K562 (cell line): Measurements from ENCODE around the gene KLHL35. TPM values are rescaled to one million over a fixed set of nuclear protein-coding genes. Genes with fewer than 3 reads are reported as not detected.

Experiments used
- CBX3 ChIP-seq, 2 experiments: IDR thresholded peaks; 1 replicate in 1 of 2; 2 replicates in 1 of 2; pipeline ENCODE4 v1.6.1; 2012; ENCODE audit warnings: inconsistent platforms in 2 of 2, low read length in 2 of 2, borderline replicate concordance in 1 of 2, control low read depth in 1 of 2
- DMBX1 ChIP-seq: fragments of 250-450 bp; sonication (Bioruptor Pico); IDR thresholded peaks from 2 replicates; pipeline ENCODE4 v1.8.0; 2022; ENCODE audit warnings: inconsistent platforms, mild to moderate bottlenecking, moderate library complexity, borderline replicate concordance
- ELF1 ChIP-seq: fragments of 200-800 bp; sonication (Bioruptor generic); IDR thresholded peaks from 2 replicates; pipeline ENCODE4 v1.6.1; 2016; ENCODE audit warnings: missing genetic modification characterization, missing compliant biosample characterization
- GATAD2B ChIP-seq: fragments of 450-650 bp; IDR thresholded peaks from 2 replicates; pipeline ENCODE4 v1.6.1; 2017; ENCODE audit warnings: mild to moderate bottlenecking, borderline replicate concordance
- HDAC3 ChIP-seq: fragments of 450-650 bp; IDR thresholded peaks from 2 replicates; pipeline ENCODE4 v1.6.1; 2018; ENCODE audit warnings: borderline replicate concordance, mild to moderate bottlenecking, moderate library complexity; ENCODE audit not compliant: partially characterized antibody
- MTA3 ChIP-seq: fragments of 450-650 bp; formaldehyde crosslinking; IDR thresholded peaks from 2 replicates; pipeline ENCODE4 v1.6.1; 2017; ENCODE audit warnings: mild to moderate bottlenecking, borderline replicate concordance
- NEUROD1 ChIP-seq: fragments of 150-350 bp; IDR thresholded peaks from 2 replicates; pipeline ENCODE4 v1.6.1; 2014; ENCODE audit warnings: borderline replicate concordance, low read length, low read depth; ENCODE audit not compliant: partially characterized antibody
- RAD21 ChIP-seq, 2 experiments: fragments of 250-450 bp in 1 of 2; fragments of 450-650 bp in 1 of 2; sonication (Bioruptor Pico) in 1 of 2; formaldehyde crosslinking in 1 of 2; IDR thresholded peaks in 1 of 2; conservative IDR thresholded peaks in 1 of 2; 2 replicates each; pipeline versions ENCODE4 v1.4.0 to v1.8.0; 2020 to 2022; ENCODE audit warnings: mild to moderate bottlenecking in 2 of 2, moderate library complexity in 1 of 2
- SIN3A ChIP-seq, 2 experiments: fragments of 150-350 bp in 1 of 2; IDR thresholded peaks; 2 replicates each; pipeline ENCODE4 v1.6.1; 2011 to 2016; ENCODE audit warnings: borderline replicate concordance in 2 of 2, low read depth in 2 of 2, low read length in 2 of 2, mild to moderate bottlenecking in 2 of 2, moderate library complexity in 2 of 2; ENCODE audit not compliant: control insufficient read depth in 1 of 2
- TBP ChIP-seq: optimal IDR thresholded peaks from 2 replicates; pipeline ENCODE3; 2011; ENCODE audit warnings: low read depth, low read length, improper control_type of control experiment
- U2AF1 ChIP-seq: fragments of 200-400 bp; formaldehyde crosslinking; optimal IDR thresholded peaks from 2 replicates; pipeline ENCODE3; 2017; ENCODE audit warnings: mild to moderate bottlenecking, low read depth, low read length, moderate library complexity
- ZNF354B ChIP-seq: fragments of 250-450 bp; sonication (Bioruptor Pico); IDR thresholded peaks from 2 replicates; pipeline ENCODE4 v1.4.0; 2020
- polyA plus RNA-seq, 8 experiments: library from polyadenylated mRNA; depleted of rRNA in 4 of 8; stranded (reverse) in 5 of 8; unstranded in 3 of 8; fragments of >200 nt; fragmentation: Nextera tagmentation in 2 of 8; fragmentation: Illumina TruSeq in 1 of 8; extraction: Ambion mirVana in 2 of 8; extraction: Trizol in 1 of 8; gene quantifications; 2 replicates each; pipeline versions ENCODE4 v1.2.1 to v1.2.3, GENCODE V29; 2011 to 2014; ENCODE audit warnings: inconsistent platforms in 1 of 8, missing spikeins in 1 of 8
- total RNA-seq, 7 experiments: library from RNA; depleted of rRNA in 6 of 7; stranded (reverse); fragments of >200 nt in 6 of 7; fragmentation: Illumina TruSeq in 2 of 7; extraction: Trizol in 2 of 7; gene quantifications; 2 replicates each; pipeline versions ENCODE4 v1.2.1 to v1.2.3, GENCODE V29; 2011 to 2021; ENCODE audit warnings: low replicate concordance in 1 of 7
- TF ChIP-seq, protein P1 (sequence below): sonication (generic); formaldehyde crosslinking; IDR thresholded peaks from 2 replicates; pipeline ENCODE4 v1.9.0; 2022; ENCODE audit warnings: mild to moderate bottlenecking, missing genetic modification reagents
- TF ChIP-seq, protein P2 (sequence below): fragments of 150-350 bp; IDR thresholded peaks from 2 replicates; pipeline ENCODE4 v1.6.1; 2014; ENCODE audit warnings: low read depth, mild to moderate bottlenecking, low read length, borderline replicate concordance

Gene KLHL35
- total and polyA plus RNA-seq, 9 of the 15 experiments (the other 6 are each of a cell fraction or from before 2014, with no cell fraction given), result not detected

DNA sequence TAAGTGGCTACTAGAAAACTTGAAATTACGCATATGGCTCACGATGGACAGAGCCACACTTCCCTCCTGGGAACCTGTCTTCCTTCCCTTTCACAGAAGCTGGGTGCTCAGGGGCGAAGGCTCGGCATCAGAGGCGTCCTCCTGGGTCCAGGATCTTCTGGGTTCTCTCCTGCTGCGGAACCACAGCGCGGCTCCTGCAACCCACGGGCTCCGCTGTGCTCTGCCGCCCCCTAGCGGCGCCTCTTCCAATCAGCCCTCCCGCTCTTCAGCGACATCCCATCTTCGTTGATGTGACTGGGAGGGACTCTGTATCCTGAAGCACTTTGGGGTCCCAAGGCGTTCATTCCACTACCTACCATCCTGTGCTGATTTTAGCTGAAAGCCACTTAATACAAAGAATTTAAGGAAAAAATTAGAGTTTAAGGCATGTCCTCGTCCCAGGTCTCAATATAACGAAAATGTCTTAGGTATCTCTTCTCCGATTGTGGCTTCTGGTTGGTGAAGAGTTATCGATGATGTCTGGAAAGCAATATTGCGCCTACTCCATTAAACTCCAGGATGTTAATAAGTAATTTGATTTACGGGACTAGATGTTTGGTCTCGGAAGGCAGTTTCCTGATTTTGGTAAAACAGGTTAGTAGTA, 48.4 kb downstream of the KLHL35 start (continued):
- no peak for TF ChIP-seq SIN3A (IDR thresholded peaks at IDR 0.05; ENCODE audit: borderline replicate concordance in 2 of 2, control insufficient read depth in 1 of 2, low read depth in 2 of 2, low read length in 2 of 2)
- no peak for TF ChIP-seq U2AF1
- TF ChIP-seq TBP, result peak; percentile 30
- no peak for TF ChIP-seq CBX3 (IDR thresholded peaks at IDR 0.05; ENCODE audit: borderline replicate concordance in 1 of 2, low read length in 2 of 2)
- TF ChIP-seq, protein P1, sequence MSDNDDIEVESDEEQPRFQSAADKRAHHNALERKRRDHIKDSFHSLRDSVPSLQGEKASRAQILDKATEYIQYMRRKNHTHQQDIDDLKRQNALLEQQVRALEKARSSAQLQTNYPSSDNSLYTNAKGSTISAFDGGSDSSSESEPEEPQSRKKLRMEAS (CRISPR knock-in tag), result no peak
- no peak for TF ChIP-seq NEUROD1
- no peak for TF ChIP-seq GATAD2B
- no peak for TF ChIP-seq DMBX1 (CRISPR knock-in tag)
- TF ChIP-seq RAD21 (CRISPR knock-in tag; conservative IDR thresholded peaks at IDR 0.05 in 1 of 2, IDR thresholded peaks at IDR 0.05 in 1 of 2), result peak; percentile 98 to 100
- no peak for TF ChIP-seq HDAC3
- TF ChIP-seq MTA3, result 0 out of 2 replicates have a peak, but pooled peaks have one; percentile 30
- no peak for TF ChIP-seq ZNF354B (CRISPR knock-in tag)
- TF ChIP-seq ELF1, result no peak
- TF ChIP-seq, protein P2, sequence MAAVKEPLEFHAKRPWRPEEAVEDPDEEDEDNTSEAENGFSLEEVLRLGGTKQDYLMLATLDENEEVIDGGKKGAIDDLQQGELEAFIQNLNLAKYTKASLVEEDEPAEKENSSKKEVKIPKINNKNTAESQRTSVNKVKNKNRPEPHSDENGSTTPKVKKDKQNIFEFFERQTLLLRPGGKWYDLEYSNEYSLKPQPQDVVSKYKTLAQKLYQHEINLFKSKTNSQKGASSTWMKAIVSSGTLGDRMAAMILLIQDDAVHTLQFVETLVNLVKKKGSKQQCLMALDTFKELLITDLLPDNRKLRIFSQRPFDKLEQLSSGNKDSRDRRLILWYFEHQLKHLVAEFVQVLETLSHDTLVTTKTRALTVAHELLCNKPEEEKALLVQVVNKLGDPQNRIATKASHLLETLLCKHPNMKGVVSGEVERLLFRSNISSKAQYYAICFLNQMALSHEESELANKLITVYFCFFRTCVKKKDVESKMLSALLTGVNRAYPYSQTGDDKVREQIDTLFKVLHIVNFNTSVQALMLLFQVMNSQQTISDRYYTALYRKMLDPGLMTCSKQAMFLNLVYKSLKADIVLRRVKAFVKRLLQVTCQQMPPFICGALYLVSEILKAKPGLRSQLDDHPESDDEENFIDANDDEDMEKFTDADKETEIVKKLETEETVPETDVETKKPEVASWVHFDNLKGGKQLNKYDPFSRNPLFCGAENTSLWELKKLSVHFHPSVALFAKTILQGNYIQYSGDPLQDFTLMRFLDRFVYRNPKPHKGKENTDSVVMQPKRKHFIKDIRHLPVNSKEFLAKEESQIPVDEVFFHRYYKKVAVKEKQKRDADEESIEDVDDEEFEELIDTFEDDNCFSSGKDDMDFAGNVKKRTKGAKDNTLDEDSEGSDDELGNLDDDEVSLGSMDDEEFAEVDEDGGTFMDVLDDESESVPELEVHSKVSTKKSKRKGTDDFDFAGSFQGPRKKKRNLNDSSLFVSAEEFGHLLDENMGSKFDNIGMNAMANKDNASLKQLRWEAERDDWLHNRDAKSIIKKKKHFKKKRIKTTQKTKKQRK, result no peak
- TF ChIP-seq, all 486 proteins: peak for 35
